HG02870 (cell line): ENCODE measurements around the gene NDUFB10.
"Not testable (repeated sequence)": the region's sequence is repeated elsewhere in the genome, so short reads cannot be mapped to it uniquely, and the experiment has no call there.

Experiments
- ATAC-seq: cut with Tn5 transposase; IDR thresholded peaks from one replicate; pipeline ENCODE4 v1.9.1; 2021; ENCODE audit warnings: mild to moderate bottlenecking, moderate library complexity; ENCODE audit not compliant: unreplicated experiment

NDUFB10 gene

GRCh38 chr16:1959269-1960039 lies at the start of gene NDUFB10:
TSS of gene NDUFB10 (plus strand) at chr16:1959538. CDS start at chr16:1959625, 87 bp downstream.
- ATAC-seq = peak; percentile 45

- no peak for ATAC-seq
These were observed 49.6 kb upstream of the NDUFB10 start for GRCh38 chr16:1909561-1910231.

- ATAC-seq = no peak
These were observed 47.7 kb upstream of the NDUFB10 start for GRCh38 chr16:1911467-1912214.

- no peak for ATAC-seq
These were observed 47.2 kb upstream of the NDUFB10 start for GRCh38 chr16:1912215-1912543.

GRCh38 chr16:1913327-1914083 lies 45.8 kb upstream of the NDUFB10 start:
- ATAC-seq = no peak

- ATAC-seq = no peak
These were observed 45.2 kb upstream of the NDUFB10 start for GRCh38 chr16:1914084-1914608.

- ATAC-seq = no peak
These were observed 44.4 kb upstream of the NDUFB10 start for GRCh38 chr16:1914988-1915387.

- no peak for ATAC-seq
These were observed 43.4 kb upstream of the NDUFB10 start for GRCh38 chr16:1915732-1916639.

GRCh38 chr16:1916640-1916990 lies 42.7 kb upstream of the NDUFB10 start:
- ATAC-seq = no peak

- no peak for ATAC-seq
These were observed 42.2 kb upstream of the NDUFB10 start for GRCh38 chr16:1917056-1917664.

GRCh38 chr16:1917665-1918350 lies 41.5 kb upstream of the NDUFB10 start:
- no peak for ATAC-seq

- no peak for ATAC-seq
These were observed 40.7 kb upstream of the NDUFB10 start, which contains the start of gene HS3ST6 for GRCh38 chr16:1918351-1919326. TSS of gene HS3ST6 (minus strand) at chr16:1918415. CDS start at chr16:1918323, 92 bp downstream.

GRCh38 chr16:1919327-1919998 lies 39.9 kb upstream of the NDUFB10 start:
- no peak for ATAC-seq

- not testable (repeated sequence) for ATAC-seq
These were observed 39.2 kb upstream of the NDUFB10 start for GRCh38 chr16:1920122-1920521.

GRCh38 chr16:1920727-1921171 lies 38.6 kb upstream of the NDUFB10 start:
- no peak for ATAC-seq

GRCh38 chr16:1922357-1922756 lies 37.0 kb upstream of the NDUFB10 start:
- no peak for ATAC-seq
